Measurements from ENCODE around the gene CFP.

DNA sequence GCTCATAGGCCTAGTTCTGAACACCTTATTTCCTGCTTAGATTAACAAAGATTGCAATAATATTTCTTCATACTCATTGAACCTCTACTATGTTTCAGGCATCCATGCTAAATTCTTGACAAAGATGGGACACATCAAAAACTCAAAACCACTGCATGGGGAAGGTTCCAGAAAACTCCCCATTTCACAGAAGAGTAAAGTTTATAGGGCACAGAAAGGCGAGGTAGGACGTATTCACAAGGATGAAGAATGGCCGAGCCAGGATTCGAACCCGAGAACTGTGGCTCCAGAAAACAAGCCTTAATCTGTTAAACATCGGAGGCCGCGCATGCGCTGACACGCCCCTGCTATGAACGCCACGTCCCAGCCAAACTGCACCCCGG, 28.6 kb upstream of the CFP start:
- TF ChIP-seq, protein P1, sequence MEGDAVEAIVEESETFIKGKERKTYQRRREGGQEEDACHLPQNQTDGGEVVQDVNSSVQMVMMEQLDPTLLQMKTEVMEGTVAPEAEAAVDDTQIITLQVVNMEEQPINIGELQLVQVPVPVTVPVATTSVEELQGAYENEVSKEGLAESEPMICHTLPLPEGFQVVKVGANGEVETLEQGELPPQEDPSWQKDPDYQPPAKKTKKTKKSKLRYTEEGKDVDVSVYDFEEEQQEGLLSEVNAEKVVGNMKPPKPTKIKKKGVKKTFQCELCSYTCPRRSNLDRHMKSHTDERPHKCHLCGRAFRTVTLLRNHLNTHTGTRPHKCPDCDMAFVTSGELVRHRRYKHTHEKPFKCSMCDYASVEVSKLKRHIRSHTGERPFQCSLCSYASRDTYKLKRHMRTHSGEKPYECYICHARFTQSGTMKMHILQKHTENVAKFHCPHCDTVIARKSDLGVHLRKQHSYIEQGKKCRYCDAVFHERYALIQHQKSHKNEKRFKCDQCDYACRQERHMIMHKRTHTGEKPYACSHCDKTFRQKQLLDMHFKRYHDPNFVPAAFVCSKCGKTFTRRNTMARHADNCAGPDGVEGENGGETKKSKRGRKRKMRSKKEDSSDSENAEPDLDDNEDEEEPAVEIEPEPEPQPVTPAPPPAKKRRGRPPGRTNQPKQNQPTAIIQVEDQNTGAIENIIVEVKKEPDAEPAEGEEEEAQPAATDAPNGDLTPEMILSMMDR (IDR thresholded peaks at IDR 0.05; ENCODE audit: poor library complexity, severe bottlenecking) = no peak
- TF ChIP-seq, protein P2, sequence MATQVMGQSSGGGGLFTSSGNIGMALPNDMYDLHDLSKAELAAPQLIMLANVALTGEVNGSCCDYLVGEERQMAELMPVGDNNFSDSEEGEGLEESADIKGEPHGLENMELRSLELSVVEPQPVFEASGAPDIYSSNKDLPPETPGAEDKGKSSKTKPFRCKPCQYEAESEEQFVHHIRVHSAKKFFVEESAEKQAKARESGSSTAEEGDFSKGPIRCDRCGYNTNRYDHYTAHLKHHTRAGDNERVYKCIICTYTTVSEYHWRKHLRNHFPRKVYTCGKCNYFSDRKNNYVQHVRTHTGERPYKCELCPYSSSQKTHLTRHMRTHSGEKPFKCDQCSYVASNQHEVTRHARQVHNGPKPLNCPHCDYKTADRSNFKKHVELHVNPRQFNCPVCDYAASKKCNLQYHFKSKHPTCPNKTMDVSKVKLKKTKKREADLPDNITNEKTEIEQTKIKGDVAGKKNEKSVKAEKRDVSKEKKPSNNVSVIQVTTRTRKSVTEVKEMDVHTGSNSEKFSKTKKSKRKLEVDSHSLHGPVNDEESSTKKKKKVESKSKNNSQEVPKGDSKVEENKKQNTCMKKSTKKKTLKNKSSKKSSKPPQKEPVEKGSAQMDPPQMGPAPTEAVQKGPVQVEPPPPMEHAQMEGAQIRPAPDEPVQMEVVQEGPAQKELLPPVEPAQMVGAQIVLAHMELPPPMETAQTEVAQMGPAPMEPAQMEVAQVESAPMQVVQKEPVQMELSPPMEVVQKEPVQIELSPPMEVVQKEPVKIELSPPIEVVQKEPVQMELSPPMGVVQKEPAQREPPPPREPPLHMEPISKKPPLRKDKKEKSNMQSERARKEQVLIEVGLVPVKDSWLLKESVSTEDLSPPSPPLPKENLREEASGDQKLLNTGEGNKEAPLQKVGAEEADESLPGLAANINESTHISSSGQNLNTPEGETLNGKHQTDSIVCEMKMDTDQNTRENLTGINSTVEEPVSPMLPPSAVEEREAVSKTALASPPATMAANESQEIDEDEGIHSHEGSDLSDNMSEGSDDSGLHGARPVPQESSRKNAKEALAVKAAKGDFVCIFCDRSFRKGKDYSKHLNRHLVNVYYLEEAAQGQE (IDR thresholded peaks at IDR 0.05; ENCODE audit: borderline replicate concordance) = no peak
- TF ChIP-seq SMC3 (conservative IDR thresholded peaks at IDR 0.05; ENCODE audit: poor library complexity) (no peak), EP300 (conservative IDR thresholded peaks at IDR 0.05; ENCODE audit: poor library complexity, severe bottlenecking) (no peak), TAF1 (IDR thresholded peaks at IDR 0.05; ENCODE audit: low read depth) (no peak)
